GM18517 (cell line): ENCODE measurements around the gene SUSD4.

Experiments used
- ATAC-seq: cut with Tn5 transposase; IDR thresholded peaks from one replicate; pipeline ENCODE4 v1.9.1; 2021; ENCODE audit warnings: mild to moderate bottlenecking, moderate library complexity; ENCODE audit not compliant: unreplicated experiment

The SUSD4 gene

GRCh38 chr1:223331301-223331700, 32.7 kb downstream of the SUSD4 start:
- ATAC-seq: no peak

DNA sequence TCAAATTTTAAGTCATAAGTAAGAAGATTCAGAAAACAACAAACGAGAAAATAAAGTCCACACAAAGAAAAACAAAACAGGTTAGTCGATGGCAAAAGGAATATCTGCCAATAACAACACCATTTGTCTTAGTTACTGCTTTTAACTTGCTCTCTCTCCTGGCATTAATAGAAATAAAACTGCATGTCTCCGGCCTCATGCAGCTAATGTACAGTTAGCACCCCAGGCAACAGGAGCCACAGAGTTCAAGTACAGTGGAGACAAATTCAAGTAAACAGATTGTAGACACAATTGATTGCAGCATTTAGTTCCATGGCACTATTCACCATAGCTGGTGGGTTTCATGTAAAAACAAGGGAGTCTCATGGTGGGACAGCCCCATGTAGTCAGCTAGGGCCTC, 33.5 kb downstream of the SUSD4 start:
- no peak for ATAC-seq

GRCh38 chr1:223329664-223330415, 34.1 kb downstream of the SUSD4 start:
- ATAC-seq: no peak

DNA sequence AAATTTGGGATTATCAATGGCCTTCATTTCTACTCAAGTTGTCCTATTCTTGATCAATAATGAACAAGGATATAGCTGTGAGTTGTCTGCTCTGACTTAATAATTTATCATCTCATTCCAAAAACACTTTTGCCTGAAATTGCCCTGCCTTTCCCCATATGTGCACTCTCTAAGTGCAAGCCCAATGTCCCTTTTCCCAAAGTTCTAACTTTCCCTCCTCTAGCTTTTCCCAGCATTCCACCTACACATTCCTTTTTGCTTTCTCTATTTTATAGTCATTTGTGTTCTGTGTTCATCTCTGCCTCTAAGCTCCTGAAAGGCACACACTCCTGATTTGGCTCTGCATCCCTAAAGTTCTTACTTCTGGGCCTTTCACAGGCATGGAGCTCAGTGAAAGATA, 34.7 kb downstream of the SUSD4 start:
- ATAC-seq: no peak

DNA sequence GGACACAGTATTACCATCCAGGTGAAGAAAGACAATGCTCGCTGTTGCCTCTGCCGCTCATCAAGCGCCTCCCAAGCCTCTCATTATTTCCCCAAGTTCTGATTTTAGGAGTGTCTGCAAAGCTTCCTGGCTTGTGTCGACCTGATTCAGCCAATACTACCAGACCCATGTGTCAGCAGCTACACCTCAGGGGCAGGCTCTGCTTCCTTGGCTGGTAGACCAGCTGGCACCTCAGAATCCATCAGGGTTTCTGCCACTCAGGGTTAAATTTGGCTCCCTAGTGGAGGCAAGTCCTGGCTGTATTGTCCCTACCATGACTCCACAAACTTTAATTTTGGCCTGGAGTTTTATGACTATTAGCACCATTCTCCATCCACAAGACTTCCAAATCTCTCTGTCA, 35.4 kb downstream of the SUSD4 start:
- no peak for ATAC-seq

- ATAC-seq: no peak
Measured at GRCh38 chr1:223326776-223327175, 37.2 kb downstream of the SUSD4 start.

DNA sequence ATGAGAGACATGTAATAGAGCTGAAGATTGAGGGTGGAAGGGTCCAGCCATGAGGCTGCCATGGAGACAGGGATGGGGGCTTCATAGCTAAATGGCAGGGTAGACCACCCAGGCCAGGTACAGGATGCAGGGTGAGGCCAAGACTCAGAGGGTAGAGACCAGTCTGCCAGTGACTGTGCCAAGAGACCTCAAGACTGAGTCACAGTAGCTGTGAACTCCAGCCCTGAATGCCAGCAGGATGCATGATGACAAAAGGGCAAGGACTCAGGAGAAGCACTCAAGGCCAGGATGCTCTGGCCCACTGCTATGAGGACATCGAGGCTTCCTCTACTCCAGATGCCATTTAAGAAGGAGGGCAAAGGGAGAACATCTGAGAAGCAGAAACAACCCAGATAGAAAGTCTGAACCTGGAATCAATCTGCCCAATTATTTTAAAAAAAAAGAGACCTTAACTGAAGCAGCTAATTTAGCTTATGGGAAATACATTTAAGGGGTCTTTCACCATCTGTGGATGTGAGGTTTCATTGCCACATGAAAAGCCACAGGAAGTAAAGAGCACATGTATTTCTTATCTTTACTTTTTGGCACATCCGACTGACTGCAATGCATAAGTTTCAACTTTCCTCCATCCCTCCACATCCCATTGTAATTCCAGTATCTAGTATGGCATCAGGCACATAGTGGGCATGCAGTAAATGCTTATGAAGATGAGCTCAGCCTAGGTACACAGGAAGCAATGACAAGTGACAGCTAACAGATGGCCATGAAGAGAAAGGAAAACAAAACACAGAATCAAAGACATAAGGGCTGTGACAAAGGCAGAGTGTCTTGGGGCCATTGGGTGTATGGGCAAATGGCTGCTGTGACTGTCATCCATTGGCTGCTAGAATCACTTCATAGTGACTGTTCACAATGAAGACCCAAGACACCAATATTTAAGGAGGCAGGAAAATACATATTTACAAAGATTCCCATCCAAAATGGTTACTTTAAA, 40.2 kb downstream of the SUSD4 start:
- ATAC-seq: no peak

GRCh38 chr1:223322868-223323267, 41.1 kb downstream of the SUSD4 start:
- no peak for ATAC-seq

- no peak for ATAC-seq
Measured at GRCh38 chr1:223320959-223321358, 43.0 kb downstream of the SUSD4 start.

- no peak for ATAC-seq
Measured at GRCh38 chr1:223319905-223320580, 43.9 kb downstream of the SUSD4 start.

DNA sequence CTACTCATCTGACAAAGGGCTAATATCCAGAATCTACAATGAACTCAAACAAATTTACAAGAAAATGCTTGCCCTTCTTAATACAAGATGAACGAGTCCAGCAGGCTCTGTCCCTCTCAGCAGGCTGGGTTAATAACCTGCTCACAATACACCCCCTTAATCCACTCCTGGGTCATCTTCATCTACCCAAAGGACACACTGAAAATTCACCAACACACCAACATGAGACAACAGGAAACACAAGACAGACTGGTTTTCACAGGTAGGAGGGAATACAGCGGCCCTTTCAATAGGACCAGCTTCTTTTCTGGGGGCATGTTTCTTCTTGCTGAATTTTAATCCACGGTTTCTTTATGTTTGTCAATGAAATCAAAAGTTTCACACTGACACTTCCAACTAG, 44.6 kb downstream of the SUSD4 start:
- ATAC-seq: no peak

DNA sequence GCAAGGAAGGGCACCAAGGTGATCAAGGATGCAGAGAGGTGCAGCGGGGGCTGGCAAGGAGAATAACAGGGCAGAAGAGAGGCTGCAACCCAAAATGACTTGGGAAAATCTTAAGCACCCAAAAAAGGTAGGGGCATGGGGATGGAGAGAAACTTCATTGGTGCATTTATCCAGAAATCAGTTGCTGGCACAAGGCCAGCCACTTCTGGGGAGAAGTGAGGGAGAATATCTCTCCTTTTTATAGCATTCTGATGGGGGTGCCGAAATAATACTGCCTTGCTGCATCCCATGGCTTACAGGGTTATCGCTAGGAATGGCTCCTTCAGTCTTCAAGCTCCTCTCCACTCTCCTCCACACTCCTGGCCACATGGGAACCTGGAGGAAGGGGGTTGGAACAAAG, 47.9 kb downstream of the SUSD4 start:
- ATAC-seq: no peak

DNA sequence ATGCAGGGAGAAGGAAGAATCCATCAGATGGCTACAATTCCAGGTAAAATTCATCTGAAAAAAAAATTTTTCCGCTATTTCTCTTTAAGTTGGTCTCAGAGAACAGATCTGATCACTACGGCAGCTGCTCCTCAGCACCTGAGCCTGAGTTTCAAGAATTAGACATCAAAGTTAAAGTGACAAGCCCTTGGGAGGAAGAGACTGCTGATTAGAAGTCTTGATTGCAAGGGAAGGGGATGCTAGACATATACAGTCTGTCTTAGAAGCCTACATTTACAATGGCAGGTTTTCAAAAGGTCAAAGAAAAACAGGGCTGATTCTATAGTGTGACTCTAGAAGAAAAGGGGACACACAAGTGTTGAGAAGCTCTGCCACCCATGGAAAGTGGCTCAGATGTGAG, 48.3 kb downstream of the SUSD4 start:
- ATAC-seq: no peak

DNA sequence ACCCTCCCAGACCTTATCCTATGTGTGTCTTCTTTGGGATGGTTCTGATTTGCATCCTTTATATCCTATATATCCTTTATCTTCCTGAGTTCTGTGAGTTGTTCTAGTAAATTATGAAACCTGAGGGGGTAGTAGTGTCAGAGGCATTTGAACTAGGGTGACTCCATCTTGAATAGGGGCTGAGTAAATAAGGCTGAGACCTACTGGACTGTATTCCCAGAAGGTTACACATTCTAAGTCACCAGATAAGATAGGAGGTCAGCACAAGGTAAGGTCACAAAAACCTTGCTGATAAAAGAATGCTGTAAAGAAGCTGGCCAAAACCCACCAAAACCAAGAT, 50.6 kb downstream of the SUSD4 start:
- no peak for ATAC-seq

DNA sequence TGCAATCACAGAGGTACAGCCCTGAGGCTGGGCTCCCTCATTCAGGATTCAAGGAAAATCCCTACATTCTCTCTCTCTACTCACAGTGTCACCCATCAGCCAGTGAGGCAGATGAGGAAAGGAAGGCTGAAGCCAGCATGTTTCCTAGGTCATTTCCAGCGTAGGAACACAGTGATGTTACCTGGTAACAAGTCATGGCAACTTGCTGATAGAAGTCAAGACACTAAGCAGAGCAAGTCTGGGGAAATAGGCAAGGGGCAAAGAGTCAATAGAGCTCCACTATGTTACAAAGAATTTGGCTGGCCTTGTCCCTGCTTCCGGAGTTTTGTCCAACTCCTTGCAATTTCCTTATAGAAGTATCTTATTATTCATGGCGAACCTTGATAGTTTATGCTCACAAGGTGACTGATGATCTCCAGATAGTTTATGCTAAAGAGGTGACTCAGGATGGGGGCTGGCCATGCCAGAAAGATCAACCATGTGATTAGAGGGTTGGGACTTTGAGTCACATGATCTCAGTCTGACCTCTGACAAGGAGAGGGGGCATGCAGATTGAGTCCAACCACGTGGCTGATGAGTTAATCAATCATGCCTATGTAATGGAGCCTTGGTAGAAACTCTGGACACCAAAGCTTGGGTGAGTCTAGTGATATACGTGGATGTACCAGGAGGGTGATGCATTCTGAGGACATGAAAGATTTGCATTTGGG, 51.1 kb downstream of the SUSD4 start:
- no peak for ATAC-seq

DNA sequence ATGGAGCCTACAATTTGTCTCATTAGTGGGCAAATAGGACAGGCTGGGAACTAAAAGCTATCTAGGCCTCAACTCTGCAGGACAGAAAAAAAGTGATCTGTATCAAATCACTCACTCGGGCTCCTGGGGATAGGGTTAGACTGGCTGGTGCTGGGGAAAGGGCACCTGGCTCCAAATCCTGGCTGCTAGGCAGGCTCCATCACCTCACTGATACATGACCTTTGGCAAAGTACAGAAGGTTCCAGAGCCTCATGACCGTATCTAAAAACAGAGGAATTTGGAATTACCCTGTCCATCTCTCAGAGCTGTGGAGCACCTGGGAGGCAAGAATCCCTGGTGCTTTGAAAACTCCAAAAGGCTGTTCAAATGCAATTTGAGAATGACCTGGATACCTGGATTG, 51.7 kb downstream of the SUSD4 start:
- no peak for ATAC-seq

DNA sequence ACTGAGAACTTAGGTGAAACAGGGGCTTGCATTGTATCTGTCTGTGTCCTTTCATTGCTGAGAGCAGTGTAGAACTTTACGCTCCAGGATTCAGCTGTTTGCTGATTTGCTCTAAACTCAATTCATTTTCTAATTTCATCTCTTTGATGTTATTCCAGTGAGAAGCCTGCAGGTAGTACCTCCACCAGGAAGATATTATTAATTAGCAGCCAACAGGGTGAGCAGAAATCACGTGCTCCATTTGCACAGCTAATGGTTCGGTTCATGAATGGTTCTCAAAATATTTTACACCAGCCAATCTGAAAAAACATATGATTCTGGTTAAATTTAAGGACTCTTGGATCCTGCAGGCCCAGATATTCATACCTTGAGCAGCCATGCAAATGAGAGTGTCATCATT, 52.1 kb downstream of the SUSD4 start:
- no peak for ATAC-seq

DNA sequence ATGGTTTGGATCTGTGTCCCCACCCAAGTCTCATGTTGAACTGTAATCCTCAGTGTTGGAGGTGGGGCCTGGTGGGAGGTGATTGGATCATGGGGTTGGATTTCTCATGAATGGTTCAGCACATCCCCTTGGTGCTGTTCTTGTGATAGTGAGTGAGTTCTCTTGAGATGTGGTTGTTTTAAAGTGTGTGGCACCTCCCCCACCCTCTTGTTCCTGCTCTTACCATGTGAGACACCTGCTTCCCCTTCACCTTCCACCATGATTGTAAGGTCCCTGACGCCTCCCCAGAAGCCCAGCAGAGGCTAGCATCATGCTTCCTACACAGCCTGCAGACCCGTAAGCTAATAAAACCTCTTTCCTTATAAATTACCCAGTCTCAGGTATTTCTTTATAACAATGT, 55.8 kb downstream of the SUSD4 start:
- no peak for ATAC-seq

DNA sequence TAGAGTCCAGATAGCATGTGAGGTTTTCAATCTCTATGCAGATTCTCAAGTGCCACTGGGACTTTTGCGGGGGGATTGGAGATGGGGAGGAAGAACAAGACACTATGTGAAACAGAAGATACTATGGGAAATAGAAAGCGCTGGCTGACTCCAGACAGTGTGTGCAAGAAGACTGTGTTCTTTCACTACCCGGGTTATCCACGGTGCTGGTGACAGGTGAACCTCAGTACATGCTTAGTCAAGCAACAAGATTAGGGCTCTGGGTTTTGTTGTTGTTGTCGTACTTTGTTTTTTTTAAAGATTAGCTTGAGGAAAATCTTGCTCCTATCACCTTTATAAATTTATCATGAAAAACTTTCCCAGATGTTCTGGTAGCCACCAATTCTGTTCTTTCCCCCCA, 56.4 kb downstream of the SUSD4 start:
- no peak for ATAC-seq

DNA sequence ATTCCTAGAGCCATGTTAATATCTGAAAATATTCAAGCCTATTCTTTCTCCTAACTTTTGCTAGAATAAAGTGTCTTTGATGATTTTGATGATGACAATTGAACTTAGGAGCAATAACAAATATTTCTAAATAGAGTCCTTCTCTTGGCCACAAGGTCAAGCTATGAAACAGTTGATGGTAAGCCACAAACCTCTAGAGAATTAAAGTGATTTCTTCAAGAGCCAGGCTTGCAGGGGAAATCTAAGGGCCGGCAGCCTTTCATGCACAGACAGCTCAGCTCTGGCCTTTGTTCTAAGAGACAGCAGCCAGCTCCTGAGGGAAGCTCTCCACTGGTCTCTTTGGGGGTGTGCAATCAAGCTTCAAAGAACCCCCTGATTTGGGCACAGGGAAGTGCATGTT, 59.0 kb downstream of the SUSD4 start:
- ATAC-seq: no peak

DNA sequence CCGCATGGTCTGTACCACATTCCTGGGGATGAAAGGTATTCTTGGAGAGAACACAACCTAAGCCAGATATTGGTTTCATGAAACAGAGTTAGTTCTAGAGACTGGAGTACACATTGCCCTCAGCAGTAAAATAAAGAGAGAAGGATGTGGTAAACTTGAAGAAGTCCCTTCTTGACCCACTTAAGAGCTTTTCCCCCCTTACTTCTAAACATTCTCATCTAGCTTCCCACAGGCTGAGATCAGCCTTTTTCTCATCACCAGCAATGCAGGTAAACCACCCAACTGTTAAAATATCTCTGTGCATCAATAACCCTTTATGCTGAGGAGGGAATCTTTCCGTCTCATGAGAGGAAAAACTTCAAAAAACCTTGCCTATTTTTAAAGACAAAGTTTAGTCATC, 62.6 kb downstream of the SUSD4 start:
- no peak for ATAC-seq
